ENCODE data around the gene SFMBT2.
"Not testable (repeated sequence)": the region's sequence is repeated elsewhere in the genome, so short reads cannot be mapped to it uniquely, and the experiment has no call there.

Gene SFMBT2

GRCh38 chr10:7401156-7401555 is 9.7 kb downstream of the SFMBT2 start:
- DNase-seq (ENCODE audit: low spot score), result no peak

DNA sequence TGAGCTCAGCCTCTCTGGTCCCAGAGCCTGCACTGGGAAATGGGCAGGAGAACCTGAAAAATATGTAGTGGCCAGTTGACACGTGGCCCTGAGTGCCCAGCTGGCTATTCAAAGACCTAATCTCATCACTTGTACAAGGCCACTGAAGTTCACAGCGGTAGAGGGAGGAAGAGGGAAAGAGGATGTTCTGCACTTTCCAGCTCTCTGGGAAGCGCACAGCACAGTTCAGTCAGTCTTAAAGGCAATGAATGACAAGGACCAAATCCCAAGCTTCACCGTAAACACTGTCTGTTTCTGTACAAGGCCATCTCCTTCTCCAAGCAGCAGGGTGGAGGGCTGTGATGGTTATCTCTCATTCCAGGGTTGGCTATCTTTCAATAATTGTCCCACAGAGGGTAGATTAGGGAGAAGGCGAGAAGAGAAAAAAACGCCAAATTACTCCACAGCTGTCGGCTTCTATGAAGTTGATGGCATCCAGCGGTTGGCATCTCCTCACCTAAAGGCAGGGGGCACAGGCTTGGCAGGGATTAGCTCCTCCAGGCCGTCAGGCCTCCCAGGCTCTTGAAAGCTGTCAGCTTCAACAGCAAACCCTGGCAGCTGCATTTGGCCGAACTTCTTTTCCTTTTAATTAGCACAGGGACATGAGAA is 10.6 kb downstream of the SFMBT2 start:
- DNase-seq (ENCODE audit: low spot score), result peak; percentile 22

GRCh38 chr10:7399533-7399932 is 11.3 kb downstream of the SFMBT2 start:
- no peak for DNase-seq (ENCODE audit: low spot score)

- peak; percentile 63 for DNase-seq (ENCODE audit: low spot score)
Measured at GRCh38 chr10:7397049-7398035, 13.5 kb downstream of the SFMBT2 start.

GRCh38 chr10:7392301-7392700 is 18.5 kb downstream of the SFMBT2 start:
- DNase-seq (ENCODE audit: low spot score), result not testable (repeated sequence)

GRCh38 chr10:7391748-7392147 is 19.1 kb downstream of the SFMBT2 start:
- no peak for DNase-seq (ENCODE audit: low spot score)

DNA sequence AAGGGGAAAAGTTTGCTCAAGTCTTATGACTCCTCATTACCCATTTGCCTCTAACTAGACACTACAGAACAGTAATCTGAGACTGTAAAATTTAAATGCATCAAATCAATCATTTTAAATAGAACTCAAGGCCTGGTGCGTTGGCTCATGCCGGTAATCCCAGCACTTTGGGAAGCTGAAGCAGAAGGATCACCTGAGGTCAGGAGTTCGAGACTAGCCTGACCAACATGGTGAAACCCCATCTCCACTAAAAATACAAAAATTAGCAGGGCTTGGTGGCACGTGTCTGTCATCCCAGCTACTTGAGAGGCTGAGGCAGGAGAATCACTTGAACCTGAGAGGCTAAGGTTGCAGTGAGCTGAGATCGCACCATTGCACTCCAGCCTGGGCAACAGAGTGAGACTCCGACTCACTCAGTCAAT is 20.1 kb downstream of the SFMBT2 start:
- not testable (repeated sequence) for DNase-seq (ENCODE audit: low spot score)

DNA sequence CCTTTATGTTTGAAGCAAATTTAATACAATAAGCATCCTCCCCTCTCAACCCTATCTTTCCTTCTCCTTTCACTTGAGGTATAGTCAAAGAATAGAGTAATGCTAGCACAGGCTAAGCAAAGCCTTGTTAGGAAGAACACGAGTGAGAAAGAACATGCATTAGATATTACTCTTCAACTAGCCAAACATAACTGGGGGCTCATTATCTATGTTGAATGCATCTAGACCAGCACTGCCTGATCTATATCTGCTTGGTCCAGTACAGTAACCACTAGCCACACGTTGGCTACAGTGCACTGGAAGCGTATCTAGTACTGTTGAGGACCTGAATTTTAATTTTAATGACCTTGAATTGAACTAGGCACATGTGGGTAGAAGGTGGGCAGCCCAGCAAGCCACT is 21.0 kb downstream of the SFMBT2 start:
- no peak for DNase-seq (ENCODE audit: low spot score)

- DNase-seq (ENCODE audit: low spot score), result peak; percentile 46
Measured at GRCh38 chr10:7389346-7389745, 21.5 kb downstream of the SFMBT2 start.

DNA sequence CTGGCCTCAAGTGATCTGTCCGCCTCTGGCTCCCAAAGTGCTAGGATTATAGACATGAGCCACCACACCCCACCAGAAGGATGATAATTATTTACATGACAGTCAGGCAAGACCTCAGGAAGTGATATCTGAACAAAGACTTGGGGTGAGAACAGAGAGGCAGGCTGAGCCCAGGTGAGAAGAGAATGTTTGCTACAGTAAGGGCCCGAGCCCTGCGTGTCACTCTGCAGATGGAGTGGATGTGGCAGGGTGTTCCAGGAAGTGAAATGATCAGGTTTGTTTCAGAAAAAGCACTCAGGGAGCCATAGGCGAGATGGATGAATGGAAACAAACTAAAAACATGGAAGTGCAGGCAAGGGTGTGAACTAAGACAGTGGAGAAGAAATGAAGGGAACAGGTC is 22.2 kb downstream of the SFMBT2 start:
- DNase-seq (ENCODE audit: low spot score), result no peak

DNA sequence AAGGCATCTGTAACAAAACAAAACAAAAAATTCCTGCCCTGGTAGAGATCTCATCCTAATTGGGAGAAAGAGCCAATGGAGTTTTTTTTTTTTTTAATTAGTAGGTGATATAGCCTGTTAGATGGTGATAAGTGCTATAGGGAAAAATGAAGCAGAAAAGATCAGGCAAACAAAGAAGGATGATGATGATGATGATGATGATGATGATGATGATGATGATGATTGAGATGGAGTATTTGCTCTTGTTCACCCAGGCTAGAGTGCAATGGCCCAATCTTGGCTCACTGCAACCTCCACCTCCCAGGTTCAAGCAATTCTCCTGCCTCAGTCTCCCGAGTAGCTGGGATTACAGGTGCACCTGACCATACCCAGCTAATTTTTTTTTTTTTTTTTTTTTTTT is 22.7 kb downstream of the SFMBT2 start:
- DNase-seq (ENCODE audit: low spot score), result not testable (repeated sequence)

GRCh38 chr10:7385114-7385513 is 25.7 kb downstream of the SFMBT2 start:
- DNase-seq (ENCODE audit: low spot score), result no peak

DNA sequence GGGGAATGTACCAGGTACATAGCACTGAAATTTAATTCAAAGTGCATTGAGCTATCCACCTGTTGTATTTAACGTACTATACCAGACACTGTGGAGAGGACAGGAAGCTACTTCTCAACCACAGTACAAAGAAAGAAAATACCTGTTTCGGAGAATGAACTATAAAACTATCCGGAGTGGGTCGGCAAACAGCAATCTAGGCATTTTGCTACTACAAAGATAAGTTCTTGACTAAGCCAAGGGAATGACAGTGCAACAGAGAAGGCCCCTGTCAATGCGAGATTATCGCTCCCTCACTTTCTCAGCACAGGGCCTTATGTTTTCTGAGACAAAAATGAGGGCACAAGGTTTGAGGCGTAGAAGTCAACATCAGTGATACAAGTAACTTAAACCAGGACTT is 27.4 kb downstream of the SFMBT2 start:
- DNase-seq (ENCODE audit: low spot score), result no peak

DNA sequence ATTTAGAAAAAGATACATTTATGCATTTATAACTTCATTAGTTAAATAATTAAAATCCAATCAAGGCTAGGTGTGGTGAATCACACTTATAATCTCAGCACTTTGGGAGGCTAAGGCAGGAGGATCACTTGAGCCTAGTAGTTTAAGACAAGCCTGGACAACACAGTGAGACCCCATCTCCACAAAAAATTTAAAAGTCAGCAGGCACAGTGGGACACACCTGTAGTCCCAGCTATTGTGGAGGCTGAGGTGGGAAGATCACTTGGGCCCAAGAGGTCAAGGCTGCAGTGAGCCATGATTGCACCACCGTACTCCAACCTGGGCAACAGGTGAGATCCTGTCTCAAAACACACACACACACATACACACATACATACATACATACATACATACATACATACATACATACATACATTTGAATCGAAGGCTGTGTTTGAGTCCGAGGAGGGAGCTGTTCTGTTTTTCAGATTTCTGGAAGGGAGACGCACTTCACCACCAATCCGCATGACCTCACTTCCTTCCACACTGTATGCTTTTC is 30.1 kb downstream of the SFMBT2 start:
- no peak for DNase-seq (ENCODE audit: low spot score)

- no peak for DNase-seq (ENCODE audit: low spot score)
Measured at GRCh38 chr10:7378602-7379403, 32.0 kb downstream of the SFMBT2 start.

GRCh38 chr10:7377614-7378248 is 33.1 kb downstream of the SFMBT2 start:
- DNase-seq (ENCODE audit: low spot score), result no peak

DNA sequence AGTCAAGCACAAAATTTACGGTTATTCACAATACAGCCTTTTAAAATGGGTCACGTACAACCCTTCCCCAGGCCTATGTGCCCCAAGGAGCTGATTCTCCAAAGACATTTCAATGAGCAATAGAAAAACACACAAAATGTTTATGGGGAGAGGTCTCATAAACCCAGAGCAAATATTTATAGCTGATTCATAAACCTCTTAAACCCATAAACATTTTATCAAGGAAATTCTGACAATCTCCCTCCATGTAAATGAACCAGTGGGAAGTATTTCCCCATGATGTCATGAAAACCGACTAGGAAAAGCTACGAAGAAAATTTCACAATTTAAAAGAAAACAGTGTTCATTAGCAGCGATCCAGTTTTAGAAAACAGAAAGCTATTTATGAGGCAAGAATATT is 36.0 kb downstream of the SFMBT2 start:
- no peak for DNase-seq (ENCODE audit: low spot score)

GRCh38 chr10:7373039-7373438 is 37.8 kb downstream of the SFMBT2 start:
- DNase-seq (ENCODE audit: low spot score), result no peak

GRCh38 chr10:7372504-7372903 is 38.3 kb downstream of the SFMBT2 start:
- no peak for DNase-seq (ENCODE audit: low spot score)

GRCh38 chr10:7370511-7370910 is 40.3 kb downstream of the SFMBT2 start:
- no peak for DNase-seq (ENCODE audit: low spot score)

DNA sequence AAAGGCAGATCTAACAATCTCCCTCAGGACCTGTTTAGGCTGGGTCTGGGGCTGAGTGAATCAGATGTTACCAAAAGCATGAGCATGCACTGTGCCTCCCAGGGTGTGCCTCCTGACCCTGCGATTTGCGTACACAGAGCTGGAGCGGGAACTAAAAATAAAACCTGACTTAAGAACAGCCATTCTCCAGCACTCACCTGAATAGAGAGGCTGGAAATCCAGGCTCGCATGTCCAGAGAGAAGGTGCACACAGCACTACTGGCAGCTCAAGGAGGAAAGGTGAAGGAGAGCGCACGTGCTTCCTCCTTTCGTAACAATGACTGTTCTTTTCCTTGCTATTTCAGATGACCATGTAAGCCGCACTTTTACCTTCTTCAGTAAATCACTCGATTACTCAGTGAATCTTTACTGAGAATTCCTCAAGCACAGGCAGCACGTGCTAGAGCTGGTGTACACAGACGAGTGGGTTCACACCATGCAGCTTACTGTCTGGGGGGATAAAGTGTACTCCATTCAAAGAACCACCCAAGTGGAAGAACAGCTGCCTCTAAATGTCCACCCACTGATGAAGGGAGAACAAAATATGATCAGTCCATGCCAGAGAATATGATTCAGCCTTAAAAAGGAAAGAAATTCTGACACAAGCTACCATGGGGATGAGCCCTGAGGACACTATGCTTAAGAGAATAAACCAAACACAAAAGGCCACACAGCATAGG is 45.6 kb downstream of the SFMBT2 start:
- DNase-seq (ENCODE audit: low spot score), result no peak

Data from pons (tissue), 1 donor.